22Rv1 (cell line): ENCODE results near the gene FADD.

ENCODE experiments used
- CTCF ChIP-seq: fragments of 450-650 bp; IDR thresholded peaks from 2 replicates; pipeline ENCODE4 v1.5.1; 2017; ENCODE audit warnings: mild to moderate bottlenecking
- ZFX ChIP-seq: fragments of 450-650 bp; IDR thresholded peaks from 2 replicates; pipeline ENCODE4 v1.6.1; 2017; ENCODE audit warnings: antibody characterized with exemption, borderline replicate concordance

- TF ChIP-seq CTCF, result no peak
- no peak for TF ChIP-seq ZFX
Observed at GRCh38 chr11:70220920-70221319, 17.8 kb downstream of the FADD start.
